Measurements from ENCODE around the gene AASDH.

Gene AASDH

DNA sequence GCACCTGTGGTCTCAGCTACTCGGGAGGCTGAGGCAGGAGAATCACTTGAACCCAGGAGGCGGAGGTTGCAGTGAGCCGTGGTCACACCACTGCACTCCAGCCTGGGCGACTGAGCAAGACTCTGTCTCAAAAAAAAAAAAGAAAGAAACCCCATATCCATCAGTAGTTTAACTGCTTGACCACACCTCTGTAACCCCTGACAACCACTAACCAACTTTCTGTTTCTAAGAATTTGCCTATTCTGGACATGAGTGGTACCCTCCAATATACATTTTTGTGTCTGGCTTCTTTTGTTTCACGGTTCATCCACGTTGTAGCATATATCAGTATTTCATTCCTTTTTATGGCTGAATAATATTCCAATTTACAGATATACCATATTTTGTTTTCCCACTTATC is 39.0 kb upstream of the AASDH start:
- Histone ChIP-seq H3K36me3 (ENCODE audit: low read length) (peaks cover 3% of the 10 kb centered on the region; the same call in 1 of the 2 replicates), H3F3A (ENCODE audit: insufficient read depth) (peaks cover 14% of the 10 kb centered on the region; the same call in 1 of the 2 replicates), H3K27ac (ENCODE audit: low read depth, low read length) (no peak overlapping the region), H3K9ac (ENCODE audit: low read length) (no peak overlapping the region), H3K27me3 (ENCODE audit: low read length) (no peaks in the 10 kb centered on the region), H3K79me2 (ENCODE audit: insufficient read depth, low read length) (peaks cover 100% of the 10 kb centered on the region), H3K4me2 (ENCODE audit: low read depth, low read length, poor library complexity, severe bottlenecking) (no peak overlapping the region), H3K4me3 (ENCODE audit: insufficient read depth, low read length, poor library complexity, severe bottlenecking) (no peak overlapping the region), H2AFZ (ENCODE audit: low read depth, low read length, severe bottlenecking) (no peak overlapping the region), H3K9me2 (replicated peaks; ENCODE audit: insufficient read depth, low read length) (no peaks in the 10 kb centered on the region), H3K9me3 (ENCODE audit: insufficient read depth, low read length) (no peaks in the 10 kb centered on the region), H4K20me1 (ENCODE audit: low read depth, low read length) (peaks cover 12% of the 10 kb centered on the region)
- TF ChIP-seq EZH2phosphoT487 (conservative IDR thresholded peaks at IDR 0.05; ENCODE audit: low read length), result no peak
- TF ChIP-seq, protein P1, sequence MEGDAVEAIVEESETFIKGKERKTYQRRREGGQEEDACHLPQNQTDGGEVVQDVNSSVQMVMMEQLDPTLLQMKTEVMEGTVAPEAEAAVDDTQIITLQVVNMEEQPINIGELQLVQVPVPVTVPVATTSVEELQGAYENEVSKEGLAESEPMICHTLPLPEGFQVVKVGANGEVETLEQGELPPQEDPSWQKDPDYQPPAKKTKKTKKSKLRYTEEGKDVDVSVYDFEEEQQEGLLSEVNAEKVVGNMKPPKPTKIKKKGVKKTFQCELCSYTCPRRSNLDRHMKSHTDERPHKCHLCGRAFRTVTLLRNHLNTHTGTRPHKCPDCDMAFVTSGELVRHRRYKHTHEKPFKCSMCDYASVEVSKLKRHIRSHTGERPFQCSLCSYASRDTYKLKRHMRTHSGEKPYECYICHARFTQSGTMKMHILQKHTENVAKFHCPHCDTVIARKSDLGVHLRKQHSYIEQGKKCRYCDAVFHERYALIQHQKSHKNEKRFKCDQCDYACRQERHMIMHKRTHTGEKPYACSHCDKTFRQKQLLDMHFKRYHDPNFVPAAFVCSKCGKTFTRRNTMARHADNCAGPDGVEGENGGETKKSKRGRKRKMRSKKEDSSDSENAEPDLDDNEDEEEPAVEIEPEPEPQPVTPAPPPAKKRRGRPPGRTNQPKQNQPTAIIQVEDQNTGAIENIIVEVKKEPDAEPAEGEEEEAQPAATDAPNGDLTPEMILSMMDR (IDR thresholded peaks at IDR 0.05; ENCODE audit: insufficient read depth, low read length, poor library complexity, severe bottlenecking), result no peak

DNA sequence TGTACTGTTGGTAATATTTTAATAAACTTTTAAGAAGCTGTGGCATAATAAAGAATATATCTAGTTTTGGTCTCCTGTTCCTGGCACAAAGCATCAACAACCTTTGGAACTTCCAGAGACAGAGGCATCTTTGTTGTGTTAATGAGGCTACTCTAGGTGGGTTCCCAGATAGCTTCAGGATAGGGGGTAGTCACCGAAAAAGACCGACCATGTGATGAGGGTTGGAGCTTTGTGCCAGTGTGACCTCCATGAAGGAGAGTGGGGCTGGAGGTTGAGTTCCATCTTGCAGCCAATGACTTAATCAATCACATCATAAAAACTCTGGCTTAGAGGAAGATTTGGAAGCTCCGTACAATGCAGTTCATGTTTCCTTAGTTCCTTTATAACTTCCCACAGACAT is 38.2 kb upstream of the AASDH start:
- TF ChIP-seq, protein P1 (IDR thresholded peaks at IDR 0.05; ENCODE audit: insufficient read depth, low read length, poor library complexity, severe bottlenecking), result no peak
- no peak for TF ChIP-seq EZH2phosphoT487 (conservative IDR thresholded peaks at IDR 0.05; ENCODE audit: low read length)
- Histone ChIP-seq H4K20me1 (ENCODE audit: low read depth, low read length) (peaks cover 12% of the 10 kb centered on the region), H3K79me2 (ENCODE audit: insufficient read depth, low read length) (peaks cover 100% of the 10 kb centered on the region), H3K9me2 (replicated peaks; ENCODE audit: insufficient read depth, low read length) (no peaks in the 10 kb centered on the region), H2AFZ (ENCODE audit: low read depth, low read length, severe bottlenecking) (no peak overlapping the region), H3K9me3 (ENCODE audit: insufficient read depth, low read length) (no peaks in the 10 kb centered on the region), H3K4me2 (ENCODE audit: low read depth, low read length, poor library complexity, severe bottlenecking) (peak overlapping the region; percentile 34), H3F3A (ENCODE audit: insufficient read depth) (peaks cover 14% of the 10 kb centered on the region; the same call in 1 of the 2 replicates), H3K27me3 (ENCODE audit: low read length) (no peaks in the 10 kb centered on the region), H3K9ac (ENCODE audit: low read length) (no peak overlapping the region), H3K36me3 (ENCODE audit: low read length) (peaks cover 3% of the 10 kb centered on the region; the same call in 1 of the 2 replicates), H3K4me3 (ENCODE audit: insufficient read depth, low read length, poor library complexity, severe bottlenecking) (no peak overlapping the region), H3K27ac (ENCODE audit: low read depth, low read length) (no peak overlapping the region)

DNA sequence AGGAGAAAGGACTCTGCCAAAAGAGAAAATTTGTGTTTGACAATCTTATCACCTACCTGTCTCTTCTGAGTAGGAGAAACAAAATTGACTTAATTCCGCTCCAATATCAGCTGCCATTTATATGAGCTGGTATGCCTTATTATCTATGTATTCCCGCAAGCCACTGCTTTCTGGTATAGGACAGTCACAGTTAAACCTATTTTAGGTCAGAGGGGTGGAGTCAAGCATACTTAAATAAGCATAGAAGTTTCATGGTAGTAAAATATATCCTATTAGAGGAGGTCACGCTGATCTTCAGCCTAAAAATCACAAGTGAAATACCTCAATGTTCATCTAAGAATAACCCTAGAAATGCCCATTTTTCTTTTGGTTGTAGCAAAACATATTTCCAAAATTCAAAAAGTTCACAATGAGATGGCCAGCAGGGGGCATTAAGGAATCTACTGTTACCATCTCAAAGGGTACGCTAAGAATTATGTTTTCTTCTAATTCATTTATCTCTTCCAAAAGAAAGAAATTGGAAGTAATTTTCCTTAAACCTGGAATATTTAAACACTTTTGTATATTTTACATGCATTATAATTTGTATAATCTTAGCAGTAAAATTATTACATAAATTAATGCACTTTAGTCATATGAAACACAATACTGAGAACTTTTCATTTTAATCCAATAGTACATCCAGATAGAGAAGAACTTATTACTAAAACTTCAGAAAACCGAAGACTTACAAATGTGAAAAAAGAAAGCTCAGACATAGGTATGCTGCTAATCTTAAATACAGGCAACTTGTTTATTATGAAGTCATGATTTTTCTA is 37.6 kb upstream of the AASDH start:
- H3K79me2 ChIP-seq (ENCODE audit: insufficient read depth, low read length), result peaks cover 100% of the 10 kb centered on the region
- H3K36me3 ChIP-seq (ENCODE audit: low read length), result peaks cover 3% of the 10 kb centered on the region; the same call in 1 of the 2 replicates
- no peaks in the 10 kb centered on the region for H3K27me3 ChIP-seq (ENCODE audit: low read length)
- no peak overlapping the region for H2AFZ ChIP-seq (ENCODE audit: low read depth, low read length, severe bottlenecking)
- no peak overlapping the region for H3K27ac ChIP-seq (ENCODE audit: low read depth, low read length)
- peak overlapping the region; percentile 34 for H3K4me2 ChIP-seq (ENCODE audit: low read depth, low read length, poor library complexity, severe bottlenecking)
- H3K9me3 ChIP-seq (ENCODE audit: insufficient read depth, low read length), result no peaks in the 10 kb centered on the region
- H3F3A ChIP-seq (ENCODE audit: insufficient read depth), result peaks cover 14% of the 10 kb centered on the region; the same call in 1 of the 2 replicates
- H3K9ac ChIP-seq (ENCODE audit: low read length), result no peak overlapping the region
- peaks cover 12% of the 10 kb centered on the region for H4K20me1 ChIP-seq (ENCODE audit: low read depth, low read length)
- TF ChIP-seq EZH2phosphoT487 (conservative IDR thresholded peaks at IDR 0.05; ENCODE audit: low read length), result no peak
- TF ChIP-seq, protein P1 (IDR thresholded peaks at IDR 0.05; ENCODE audit: insufficient read depth, low read length, poor library complexity, severe bottlenecking), result peak; percentile 21
- H3K4me3 ChIP-seq (ENCODE audit: insufficient read depth, low read length, poor library complexity, severe bottlenecking), result no peak overlapping the region
- no peaks in the 10 kb centered on the region for H3K9me2 ChIP-seq (replicated peaks; ENCODE audit: insufficient read depth, low read length)
